Measurements from ENCODE around the gene LAMA4. TPM values are rescaled to one million over a fixed set of nuclear protein-coding genes. Genes with fewer than 3 reads are reported as not detected.
A peak's percentile ranks its signal among the peaks of the same experiment; 100 is the strongest.

The LAMA4 gene
- total RNA-seq, 6 experiments from 2014 or later: 2.9 to 8.3 (median 4.2) TPM

DNA sequence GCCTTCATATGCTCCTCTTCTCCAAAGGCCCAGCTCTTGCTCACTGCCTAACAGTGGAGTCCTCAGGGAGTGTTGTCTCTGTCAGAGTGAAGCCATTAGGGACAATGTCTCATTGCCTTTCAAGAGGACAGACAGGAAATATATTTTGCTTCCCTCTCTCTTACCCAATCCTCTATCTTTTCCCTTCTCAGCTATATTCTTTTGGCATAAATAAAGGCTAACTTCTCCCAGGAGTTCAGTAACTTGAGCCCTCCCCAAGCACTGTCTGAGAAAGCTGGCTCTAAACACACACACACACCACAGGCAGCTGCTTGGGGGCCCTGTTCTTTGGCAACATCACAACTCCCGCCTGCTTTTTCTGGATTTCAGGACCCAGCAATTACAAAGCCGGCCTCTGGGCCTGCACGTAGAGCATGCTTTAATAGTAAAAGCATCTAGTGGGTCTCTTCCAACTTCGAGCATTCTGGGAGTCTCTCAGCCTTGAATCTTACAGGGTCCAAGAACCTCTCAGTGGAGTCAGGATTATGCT lies 34.7 kb upstream of the LAMA4 start:
- ATAC-seq (peak in 2 of 4 donors; percentile 16 to 44), DNase-seq (no peak)
- Histone ChIP-seq H3K27me3 (no peaks in the 10 kb centered on the region), H3K36me3 (no peaks in the 10 kb centered on the region), H3K4me3 (no peak overlapping the region), H3K27ac (no peak overlapping the region), H3K9me3 (no peaks in the 10 kb centered on the region), H3K4me1 (no peaks in the 10 kb centered on the region)
- WGBS (ENCODE audit: insufficient coverage, low coverage, low lambda C conversion rate, missing lambda C conversion rate): 81% methylated on average over 4 of the region's 4 CpGs
- intact Hi-C loops (cut with DNase I): no loop called here
- no peak for TF ChIP-seq POLR2A (IDR thresholded peaks at IDR 0.05)
- TF ChIP-seq, protein P1, sequence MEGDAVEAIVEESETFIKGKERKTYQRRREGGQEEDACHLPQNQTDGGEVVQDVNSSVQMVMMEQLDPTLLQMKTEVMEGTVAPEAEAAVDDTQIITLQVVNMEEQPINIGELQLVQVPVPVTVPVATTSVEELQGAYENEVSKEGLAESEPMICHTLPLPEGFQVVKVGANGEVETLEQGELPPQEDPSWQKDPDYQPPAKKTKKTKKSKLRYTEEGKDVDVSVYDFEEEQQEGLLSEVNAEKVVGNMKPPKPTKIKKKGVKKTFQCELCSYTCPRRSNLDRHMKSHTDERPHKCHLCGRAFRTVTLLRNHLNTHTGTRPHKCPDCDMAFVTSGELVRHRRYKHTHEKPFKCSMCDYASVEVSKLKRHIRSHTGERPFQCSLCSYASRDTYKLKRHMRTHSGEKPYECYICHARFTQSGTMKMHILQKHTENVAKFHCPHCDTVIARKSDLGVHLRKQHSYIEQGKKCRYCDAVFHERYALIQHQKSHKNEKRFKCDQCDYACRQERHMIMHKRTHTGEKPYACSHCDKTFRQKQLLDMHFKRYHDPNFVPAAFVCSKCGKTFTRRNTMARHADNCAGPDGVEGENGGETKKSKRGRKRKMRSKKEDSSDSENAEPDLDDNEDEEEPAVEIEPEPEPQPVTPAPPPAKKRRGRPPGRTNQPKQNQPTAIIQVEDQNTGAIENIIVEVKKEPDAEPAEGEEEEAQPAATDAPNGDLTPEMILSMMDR (IDR thresholded peaks at IDR 0.05): no peak

DNA sequence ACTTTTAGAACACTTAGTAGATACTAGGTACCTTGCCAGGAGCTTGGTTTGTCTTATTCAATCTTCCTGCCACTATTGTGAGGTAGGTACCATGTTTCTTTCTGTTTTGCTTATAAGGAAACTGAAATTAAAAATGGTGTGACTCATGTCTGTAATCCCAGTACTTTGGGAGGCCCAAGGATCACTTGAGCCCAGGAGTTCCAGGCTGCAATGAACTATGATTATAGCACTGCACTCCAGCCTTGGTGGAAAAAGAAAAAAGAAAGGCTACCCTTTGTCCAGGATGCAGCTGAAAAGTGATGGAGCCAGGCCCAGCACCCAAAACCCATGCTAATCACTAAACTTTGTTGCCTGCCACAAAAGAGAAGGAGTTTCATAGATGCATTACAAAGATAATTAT lies 34.1 kb upstream of the LAMA4 start:
- Histone ChIP-seq H3K36me3 (no peaks in the 10 kb centered on the region), H3K4me3 (no peak overlapping the region), H3K4me1 (no peaks in the 10 kb centered on the region), H3K27me3 (no peaks in the 10 kb centered on the region), H3K27ac (no peak overlapping the region), H3K9me3 (no peaks in the 10 kb centered on the region)
- no peak for TF ChIP-seq POLR2A (IDR thresholded peaks at IDR 0.05)
- TF ChIP-seq, protein P1 (IDR thresholded peaks at IDR 0.05): no peak
- no peak for DNase-seq
- ATAC-seq: no peak
- intact Hi-C loops (cut with DNase I): no loop called here

DNA sequence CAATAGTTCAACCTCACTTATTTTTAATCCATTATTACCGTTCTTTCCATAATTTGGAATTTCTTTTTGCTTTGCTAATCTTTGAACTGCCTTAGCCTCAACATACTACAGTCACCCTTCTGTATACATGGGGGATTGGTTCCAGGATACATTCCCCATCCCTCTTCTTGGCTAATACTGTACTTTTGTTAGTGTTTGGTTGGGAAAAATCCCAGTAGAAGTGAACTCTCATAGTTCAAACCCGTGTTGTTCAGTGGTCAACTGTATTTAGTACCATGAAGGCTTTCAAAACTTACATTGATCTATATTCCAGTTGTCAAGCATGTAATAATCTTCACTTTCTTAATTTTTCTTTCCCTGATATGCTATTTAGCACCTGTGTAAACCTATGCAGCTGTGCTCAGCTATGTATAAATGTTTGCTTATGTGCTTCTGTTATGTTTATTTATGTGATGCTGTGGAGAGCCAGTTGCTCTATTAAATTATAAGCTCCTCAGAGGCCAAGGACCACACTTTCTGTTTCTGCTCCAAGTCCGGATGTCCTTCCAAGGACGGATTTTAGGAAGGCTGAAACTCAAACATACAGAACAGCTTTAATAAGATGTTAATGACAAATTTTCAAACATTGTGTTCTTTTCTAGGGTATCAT lies 33.3 kb upstream of the LAMA4 start:
- H3K27me3 ChIP-seq: no peaks in the 10 kb centered on the region
- no peak for ATAC-seq
- no peaks in the 10 kb centered on the region for H3K4me1 ChIP-seq
- DNase-seq: no peak
- no peaks in the 10 kb centered on the region for H3K9me3 ChIP-seq
- 52% methylated on average over 4 of the region's 4 CpGs for WGBS (ENCODE audit: insufficient coverage, low coverage, low lambda C conversion rate, missing lambda C conversion rate)
- H3K4me3 ChIP-seq: no peak overlapping the region
- no peak overlapping the region for H3K27ac ChIP-seq
- intact Hi-C loops (cut with DNase I): no loop called here
- no peak for TF ChIP-seq POLR2A (IDR thresholded peaks at IDR 0.05)
- TF ChIP-seq, protein P1 (IDR thresholded peaks at IDR 0.05): no peak
- no peaks in the 10 kb centered on the region for H3K36me3 ChIP-seq

DNA sequence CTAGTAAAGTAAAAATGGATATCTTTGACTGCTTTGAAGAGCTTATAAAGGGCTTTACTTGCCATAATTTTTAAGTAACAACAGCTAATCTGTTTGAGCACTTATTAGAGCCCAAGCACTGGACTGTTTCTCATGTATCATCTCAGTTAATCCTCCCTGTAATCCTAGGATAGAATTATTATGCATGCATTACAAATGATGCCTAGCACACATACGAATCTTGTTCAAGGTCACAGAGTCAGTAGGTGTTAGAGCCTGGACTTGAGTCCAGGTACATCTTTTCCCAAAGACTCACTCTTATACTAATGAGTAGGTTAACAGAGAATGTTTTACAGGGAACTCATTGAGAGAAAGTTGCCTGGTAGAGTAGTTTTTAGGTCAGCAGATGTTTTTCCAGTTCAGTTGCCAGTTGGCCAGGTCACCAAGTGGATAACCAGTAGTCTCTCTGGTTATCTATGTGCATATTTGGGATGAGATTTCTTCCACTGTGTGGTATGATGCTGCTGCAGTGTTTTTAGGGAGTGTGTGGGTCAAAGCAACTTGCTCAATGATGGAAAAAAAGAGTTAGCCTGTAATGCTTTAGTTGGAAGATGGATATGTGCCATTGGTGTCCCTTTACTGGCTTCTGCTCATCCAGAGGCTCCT lies 32.3 kb upstream of the LAMA4 start:
- 83% methylated on average over 1 of the region's 1 CpG for WGBS (ENCODE audit: insufficient coverage, low coverage, low lambda C conversion rate, missing lambda C conversion rate)
- no peaks in the 10 kb centered on the region for H3K9me3 ChIP-seq
- no peaks in the 10 kb centered on the region for H3K27me3 ChIP-seq
- intact Hi-C loops (cut with DNase I): no loop called here
- DNase-seq (no peak), ATAC-seq (no peak)
- H3K4me1 ChIP-seq: no peaks in the 10 kb centered on the region
- TF ChIP-seq, protein P1 (IDR thresholded peaks at IDR 0.05): no peak
- no peak for TF ChIP-seq POLR2A (IDR thresholded peaks at IDR 0.05)
- H3K36me3 ChIP-seq: no peaks in the 10 kb centered on the region
- no peak overlapping the region for H3K4me3 ChIP-seq
- no peak overlapping the region for H3K27ac ChIP-seq
